Measurements from ENCODE around the gene ANKRD13A. TPM values are rescaled to one million over a fixed set of nuclear protein-coding genes. Genes with fewer than 3 reads are reported as not detected.
"Not testable (repeated sequence)": the region's sequence is repeated elsewhere in the genome, so short reads cannot be mapped to it uniquely, and the experiment has no call there.

Gene ANKRD13A
- total and polyA plus RNA-seq, 2 of the 8 experiments (the other 6 are each of a cell fraction or from before 2014, with no cell fraction given): 16.8 to 21.4 TPM

DNA sequence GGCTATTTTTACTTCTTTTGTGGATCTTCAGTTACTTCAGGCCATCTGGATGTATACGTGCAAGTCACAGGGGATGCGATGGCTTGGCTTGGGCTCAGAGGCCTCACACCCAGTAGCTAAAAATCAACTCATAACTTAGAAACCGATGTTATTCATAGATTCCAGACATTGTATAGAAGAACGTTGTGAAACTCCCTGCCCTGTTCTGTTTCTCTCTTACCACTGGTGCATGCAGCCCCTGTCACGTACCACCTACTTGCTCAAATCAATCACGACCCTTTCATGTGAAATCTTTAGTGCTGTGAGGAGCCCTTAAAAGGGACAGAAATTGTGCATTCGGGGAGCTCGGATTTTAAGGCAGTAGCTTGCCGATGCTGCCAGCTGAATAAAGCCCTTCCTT, 50.4 kb downstream of the ANKRD13A start:
- peaks cover 0 to 12% of the 10 kb centered on the region in 2 experiments; a peak in 2 of 4 replicates for H3K79me2 ChIP-seq (ENCODE audit: control insufficient read depth in 1 of 2, insufficient read depth in 2 of 2, low read length in 2 of 2)
- H2AK5ac ChIP-seq (ENCODE audit: low read depth, low read length); H2BK5ac ChIP-seq (ENCODE audit: low read depth, low read length); H3K14ac ChIP-seq (ENCODE audit: insufficient read length); H3K56ac ChIP-seq (replicated peaks; ENCODE audit: insufficient read length, low read depth, low read length); POLR2A ChIA-PET (ENCODE audit: partially characterized antibody); H2BK120ac ChIP-seq (replicated peaks; ENCODE audit: low read depth, low read length); H3K4me3 ChIP-seq (ENCODE audit: extremely low read depth in 1 of 4, insufficient read depth in 2 of 4, low read depth in 3 of 4, low read length in 4 of 4); H2BK20ac ChIP-seq (ENCODE audit: low read length); H4K5ac ChIP-seq (ENCODE audit: insufficient read length, low read depth, low read length); H3K36me3 ChIP-seq (ENCODE audit: control insufficient read depth in 2 of 4, insufficient read depth in 4 of 4, low read length in 3 of 4); H3K4me1 ChIP-seq (replicated peaks in 1 of 4; ENCODE audit: control insufficient read depth in 3 of 4, insufficient read depth in 4 of 4, low read length in 3 of 4); H3K9ac ChIP-seq (replicated peaks in 1 of 4; ENCODE audit: extremely low read depth in 1 of 4, low read depth in 3 of 4, low read length in 3 of 4); CTCF ChIA-PET (ENCODE audit: partially characterized antibody); H4K8ac ChIP-seq (ENCODE audit: extremely low read depth, insufficient read depth, low read length); H3K79me1 ChIP-seq (ENCODE audit: low read depth, low read length); H3K23me2 ChIP-seq (ENCODE audit: low read depth, low read length); H4K91ac ChIP-seq (replicated peaks; ENCODE audit: insufficient read length, low read length); DNase-seq (ENCODE audit: low read depth in 1 of 2, low spot score in 2 of 2); H3K27ac ChIP-seq (ENCODE audit: low read depth, low read length); H2AFZ ChIP-seq (ENCODE audit: low read length); H3K4ac ChIP-seq (replicated peaks; ENCODE audit: insufficient read length, low read depth, low read length); H2BK12ac ChIP-seq (ENCODE audit: low read depth, low read length); H4K20me1 ChIP-seq (replicated peaks in 1 of 2; ENCODE audit: control insufficient read depth in 1 of 2, insufficient read depth in 2 of 2, low read length in 2 of 2); H2BK15ac ChIP-seq (ENCODE audit: low read length); H3K4me2 ChIP-seq (ENCODE audit: insufficient read depth in 1 of 2, low read depth in 2 of 2, low read length in 2 of 2); H3K18ac ChIP-seq (ENCODE audit: extremely low read depth, low read length); H3K27me3 ChIP-seq (replicated peaks in 1 of 4; ENCODE audit: control insufficient read depth in 3 of 4, extremely low read depth in 1 of 4, insufficient read depth in 3 of 4, low read length in 3 of 4); H3K23ac ChIP-seq (ENCODE audit: insufficient read length); H3K9me3 ChIP-seq (ENCODE audit: insufficient read depth in 2 of 2, low read depth in 1 of 2, low read length in 1 of 2); FAIRE-seq: not testable (repeated sequence)
- WGBS, 2 experiments (ENCODE audit: extremely low coverage in 1 of 2, insufficient coverage in 1 of 2, insufficient read length in 1 of 2, insufficient replicate concordance in 2 of 2, low coverage in 1 of 2, low lambda C conversion rate in 2 of 2, missing lambda C conversion rate in 1 of 2): 96% methylated on average over 9 of the region's 9 CpGs; no CpG with 5 or more reads in 1 of the 2 experiments

Measured in H1 (cell line).